ENCODE data around the gene KCNIP3. TPM values are rescaled to one million over a fixed set of nuclear protein-coding genes. Genes with fewer than 3 reads are reported as not detected.
A peak's percentile ranks its signal among the peaks of the same experiment; 100 is the strongest.

The KCNIP3 gene
- total and polyA plus RNA-seq, 12 donors = 2.1 to 8.0 (median 3.9) TPM

- DNase-seq = no peak
These were observed 26.5 kb upstream of the KCNIP3 start for GRCh38 chr2:95270541-95271081.

GRCh38 chr2:95271381-95271971 is 25.7 kb upstream of the KCNIP3 start:
- ATAC-seq (no peak), DNase-seq (no peak)
- no peak for TF ChIP-seq CTCF (IDR thresholded peaks at IDR 0.05)
- no peaks in the 10 kb centered on the region for H3K9me3 ChIP-seq
- 82 to 90% methylated on average over 6 of the region's 6 CpGs for WGBS, 2 donors
- H3K27ac ChIP-seq = no peak overlapping the region
- H3K36me3 ChIP-seq = no peaks in the 10 kb centered on the region
- no peaks in the 10 kb centered on the region for H3K27me3 ChIP-seq
- H3K4me3 ChIP-seq = no peak overlapping the region
- H3K4me1 ChIP-seq = no peaks in the 10 kb centered on the region
- intact Hi-C loops (cut with DNase I) = no loop called here

More at GRCh38 chr2:95270541-95271081, 26.5 kb upstream of the KCNIP3 start:
- no peak for TF ChIP-seq CTCF (IDR thresholded peaks at IDR 0.05)
- 91 to 92% methylated on average over 8 of the region's 8 CpGs for whole genome bisulfite sequencing, 2 donors
- no peak for ATAC-seq
- Histone ChIP-seq H3K27me3 (no peaks in the 10 kb centered on the region), H3K9me3 (no peaks in the 10 kb centered on the region), H3K4me3 (no peak overlapping the region), H3K4me1 (no peaks in the 10 kb centered on the region), H3K27ac (no peak overlapping the region), H3K36me3 (no peaks in the 10 kb centered on the region)
- intact Hi-C loops (cut with DNase I) = no loop called here

GRCh38 chr2:95272299-95272751 is 24.8 kb upstream of the KCNIP3 start:
- Histone ChIP-seq H3K4me3 (no peak overlapping the region), H3K27ac (no peak overlapping the region), H3K27me3 (no peaks in the 10 kb centered on the region), H3K9me3 (no peaks in the 10 kb centered on the region), H3K36me3 (no peaks in the 10 kb centered on the region), H3K4me1 (no peaks in the 10 kb centered on the region)
- WGBS, 2 donors = 87% methylated on average over 6 of the region's 6 CpGs
- intact Hi-C loops (cut with DNase I) = no loop called here
- no peak for ATAC-seq
- peak in 1 of 2 donors; percentile 1 for DNase-seq
- TF ChIP-seq CTCF (IDR thresholded peaks at IDR 0.05) = no peak

- ATAC-seq (no peak), DNase-seq (peak in 1 of 2 donors; percentile 2)
- 54 to 65% methylated on average over 1 of the region's 1 CpG for WGBS, 2 donors
- H3K4me3 ChIP-seq = no peak overlapping the region
- intact Hi-C loops (cut with DNase I) = no loop called here
- no peak for TF ChIP-seq CTCF (IDR thresholded peaks at IDR 0.05)
- H3K27me3 ChIP-seq = no peaks in the 10 kb centered on the region
- no peaks in the 10 kb centered on the region for H3K36me3 ChIP-seq
- H3K27ac ChIP-seq = no peak overlapping the region
- H3K9me3 ChIP-seq = no peaks in the 10 kb centered on the region
- H3K4me1 ChIP-seq = no peaks in the 10 kb centered on the region
These were observed 24.4 kb upstream of the KCNIP3 start for GRCh38 chr2:95272781-95273180.
